Measurements from ENCODE around the gene DPCD. TPM values are rescaled to one million over a fixed set of nuclear protein-coding genes. Genes with fewer than 3 reads are reported as not detected.

DPCD gene
- total RNA-seq, 1 experiment from 2014 or later = 20.3 TPM

DNA sequence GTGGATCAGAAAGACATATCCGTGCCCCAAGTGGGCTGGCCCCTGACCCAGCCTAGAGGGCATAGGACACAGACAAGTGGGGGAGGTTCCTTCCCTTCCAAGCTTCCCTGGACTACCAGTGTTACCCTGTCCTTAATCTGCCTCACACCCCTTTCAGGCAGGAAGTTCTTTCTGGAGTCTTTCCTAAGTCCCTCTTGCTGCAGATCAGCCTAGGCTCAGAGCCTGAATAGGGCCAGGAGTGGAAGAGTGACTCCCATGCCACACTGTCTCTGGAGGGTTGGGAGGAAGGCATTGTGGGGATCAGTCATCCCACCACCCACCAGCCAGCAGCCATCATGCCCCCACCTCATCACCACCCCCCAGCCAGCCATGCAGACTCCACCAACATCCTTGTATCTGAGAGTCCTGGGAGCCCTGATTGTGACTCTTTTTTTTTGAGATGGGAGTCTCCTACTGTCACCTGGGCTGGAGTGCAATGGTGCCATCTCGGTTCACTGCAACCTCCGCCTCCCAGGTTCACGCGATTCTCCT is 22.7 kb upstream of the DPCD start:
- TF ChIP-seq EZH2 (IDR thresholded peaks at IDR 0.05; ENCODE audit: low read depth) (no peak), CTCF (conservative IDR thresholded peaks at IDR 0.05) (no peak)
- Histone ChIP-seq H3K9me3 (ENCODE audit: insufficient read depth, low read depth) (no peaks in the 10 kb centered on the region), H3K4me2 (no peak overlapping the region), H3K36me3 (ENCODE audit: low read depth) (no peaks in the 10 kb centered on the region), H2AFZ (no peak overlapping the region), H3K9me2 (ENCODE audit: insufficient read depth) (no peaks in the 10 kb centered on the region), H3K4me1 (replicated peaks; ENCODE audit: insufficient read depth) (no peaks in the 10 kb centered on the region), H3K79me2 (ENCODE audit: low read depth) (no peaks in the 10 kb centered on the region), H3K27me3 (ENCODE audit: insufficient read depth, low read depth) (peaks cover 15% of the 10 kb centered on the region), H3F3A (ENCODE audit: insufficient read depth, low read depth) (no peaks in the 10 kb centered on the region), H3K4me3 (no peak overlapping the region), H3K27ac (no peak overlapping the region), H4K20me1 (ENCODE audit: insufficient read depth) (no peaks in the 10 kb centered on the region)
- no peak for DNase-seq
- intact Hi-C loops (cut with micrococcal nuclease; ENCODE audit: unreplicated experiment) = no loop called here
- BruUV-seq (replicated peaks) = no TSS peak
- ChIA-PET POLR2A (ENCODE audit: unreplicated experiment) (no interaction called here), CTCF (interaction anchor here (0.6 kb wide), 1 partner anchor 214 kb away, joined by 14 read pairs; no protein-coding TSS in a partner anchor)

GRCh38 chr10:101565936-101566332 is 22.2 kb upstream of the DPCD start:
- Histone ChIP-seq H3K27ac (no peak overlapping the region), H2AFZ (no peak overlapping the region), H3K79me2 (ENCODE audit: low read depth) (no peaks in the 10 kb centered on the region), H3K4me1 (replicated peaks; ENCODE audit: insufficient read depth) (no peaks in the 10 kb centered on the region), H3K36me3 (ENCODE audit: low read depth) (no peaks in the 10 kb centered on the region), H3K4me2 (no peak overlapping the region), H3K9me3 (ENCODE audit: insufficient read depth, low read depth) (no peaks in the 10 kb centered on the region), H3K4me3 (no peak overlapping the region), H3K27me3 (ENCODE audit: insufficient read depth, low read depth) (peaks cover 15% of the 10 kb centered on the region), H3F3A (ENCODE audit: insufficient read depth, low read depth) (no peaks in the 10 kb centered on the region), H3K9me2 (ENCODE audit: insufficient read depth) (no peaks in the 10 kb centered on the region), H4K20me1 (ENCODE audit: insufficient read depth) (no peaks in the 10 kb centered on the region)
- POLR2A ChIA-PET (ENCODE audit: unreplicated experiment) = no interaction called here
- intact Hi-C loops (cut with micrococcal nuclease; ENCODE audit: unreplicated experiment) = no loop called here
- no TSS peak for BruUV-seq (replicated peaks)
- TF ChIP-seq CTCF (conservative IDR thresholded peaks at IDR 0.05) (no peak), EZH2 (IDR thresholded peaks at IDR 0.05; ENCODE audit: low read depth) (no peak)
- CTCF ChIA-PET = interaction anchor here (0.6 kb wide), 1 partner anchor 213 kb away, joined by 14 read pairs; no protein-coding TSS in a partner anchor
- DNase-seq = no peak

- peaks cover 15% of the 10 kb centered on the region for H3K27me3 ChIP-seq (ENCODE audit: insufficient read depth, low read depth)
- H3K4me3 ChIP-seq = no peak overlapping the region
- POLR2A ChIA-PET (ENCODE audit: unreplicated experiment) = no interaction called here
- H3K36me3 ChIP-seq (ENCODE audit: low read depth) = no peaks in the 10 kb centered on the region
- BruUV-seq (replicated peaks) = no TSS peak
- no peaks in the 10 kb centered on the region for H3K9me3 ChIP-seq (ENCODE audit: insufficient read depth, low read depth)
- H3K4me1 ChIP-seq (replicated peaks; ENCODE audit: insufficient read depth) = no peaks in the 10 kb centered on the region
- TF ChIP-seq CTCF (conservative IDR thresholded peaks at IDR 0.05) = no peak
- DNase-seq = no peak
- no peak overlapping the region for H3K27ac ChIP-seq
- H4K20me1 ChIP-seq (ENCODE audit: insufficient read depth) = no peaks in the 10 kb centered on the region
- H3K4me2 ChIP-seq = no peak overlapping the region
- H3K9me2 ChIP-seq (ENCODE audit: insufficient read depth) = no peaks in the 10 kb centered on the region
- H2AFZ ChIP-seq = no peak overlapping the region
- intact Hi-C loops (cut with micrococcal nuclease; ENCODE audit: unreplicated experiment) = no loop called here
- H3K79me2 ChIP-seq (ENCODE audit: low read depth) = no peaks in the 10 kb centered on the region
- CTCF ChIA-PET = no interaction called here
- no peaks in the 10 kb centered on the region for H3F3A ChIP-seq (ENCODE audit: insufficient read depth, low read depth)
Observed at GRCh38 chr10:101566333-101567164, 21.6 kb upstream of the DPCD start.

All from PC-9 (cell line).